A673 (cell line): ENCODE data around the gene TOR2A.

Experiments
- CTCF ChIP-seq: fragments of 300-800, 200-600 bp; sonication (generic); conservative IDR thresholded peaks from 2 replicates; pipeline ENCODE4 v1.5.1; 2017; ENCODE audit warnings: low read depth, mild to moderate bottlenecking, antibody characterized with exemption, low read length, moderate library complexity, mixed read lengths
- EZH2 ChIP-seq: fragments of 200-600 bp; sonication (generic); IDR thresholded peaks from 2 replicates; pipeline ENCODE4 v1.6.1; 2017; ENCODE audit warnings: borderline replicate concordance, low read depth, mild to moderate bottlenecking, mixed read lengths, antibody characterized with exemption, low read length; ENCODE audit not compliant: poor library complexity, severe bottlenecking

- TF ChIP-seq CTCF (no peak), EZH2 (no peak)
These were observed 14.2 kb downstream of the TOR2A start for GRCh38 chr9:127720865-127721227.
